H1 (cell line): ENCODE results near the gene CUTC. TPM values are rescaled to one million over a fixed set of nuclear protein-coding genes. Genes with fewer than 3 reads are reported as not detected.

Experiments used
- ASH2L ChIP-seq: fragments of 200-600, 300-600 bp; sonication (generic); IDR thresholded peaks from one replicate; pipeline ENCODE4 v1.7.1; 2017; ENCODE audit warnings: low read length
- BCL11A ChIP-seq, 2 experiments: IDR thresholded peaks; one replicate each; pipeline ENCODE4 v1.6.1; 2011; ENCODE audit warnings: low read depth in 2 of 2, low read length in 2 of 2, mild to moderate bottlenecking in 2 of 2
- CBX5 ChIP-seq: fragments of 300-800, 300-1000 bp; sonication (generic); IDR thresholded peaks from 2 replicates; pipeline ENCODE4 v1.7.1; 2016; ENCODE audit warnings: antibody characterized with exemption, low read length, low read depth
- CBX8 ChIP-seq: fragments of 300-800, 300-1000 bp; sonication (generic); IDR thresholded peaks from 2 replicates; pipeline ENCODE4 v1.7.1; 2016; ENCODE audit warnings: low read depth, low read length, borderline replicate concordance
- CEBPB ChIP-seq: IDR thresholded peaks from 2 replicates; pipeline ENCODE4 v1.6.1; 2012; ENCODE audit warnings: low read depth, low read length
- CREB1 ChIP-seq: IDR thresholded peaks from 2 replicates; pipeline ENCODE4 v1.6.1; 2012; ENCODE audit warnings: inconsistent platforms
- EZH2 ChIP-seq: fragments of 200-600 bp; sonication (generic); IDR thresholded peaks from 2 replicates; pipeline ENCODE4 v1.7.1; 2012; ENCODE audit warnings: low read depth, mild to moderate bottlenecking, moderate library complexity, low read length, inconsistent platforms; ENCODE audit not compliant: severe bottlenecking
- GTF2F1 ChIP-seq: IDR thresholded peaks from 2 replicates; pipeline ENCODE4 v1.6.1; 2012; ENCODE audit warnings: low read depth, low read length, improper control_type of control experiment, borderline replicate concordance
- JUN ChIP-seq: IDR thresholded peaks from 2 replicates; pipeline ENCODE4 v1.6.1; 2011; ENCODE audit warnings: low read depth, mild to moderate bottlenecking, improper control_type of control experiment, low read length
- NRF1 ChIP-seq: IDR thresholded peaks from 2 replicates; pipeline ENCODE4 v1.6.1; 2011; ENCODE audit warnings: mild to moderate bottlenecking, low read depth, low read length, improper control_type of control experiment
- POLR2AphosphoS5 ChIP-seq: IDR thresholded peaks from 2 replicates; pipeline ENCODE4 v1.6.1; 2011; ENCODE audit warnings: low read depth, low read length
- RFX5 ChIP-seq: IDR thresholded peaks from 2 replicates; pipeline ENCODE4 v1.6.1; 2011; ENCODE audit warnings: low read depth, low read length, improper control_type of control experiment, borderline replicate concordance
- SIRT6 ChIP-seq: IDR thresholded peaks from one replicate; pipeline ENCODE4 v1.7.1; 2012; ENCODE audit warnings: low read length, inconsistent platforms
- SIX5 ChIP-seq: IDR thresholded peaks from 2 replicates; pipeline ENCODE4 v1.6.1; 2011; ENCODE audit warnings: mild to moderate bottlenecking, low read depth, low read length
- SP1 ChIP-seq: IDR thresholded peaks from 2 replicates; pipeline ENCODE4 v1.6.1; 2011; ENCODE audit warnings: low read depth, low read length
- TAF7 ChIP-seq: optimal IDR thresholded peaks from 2 replicates; pipeline ENCODE3; 2011; ENCODE audit warnings: low read depth, mild to moderate bottlenecking, inconsistent platforms, low read length, moderate library complexity, borderline replicate concordance
- TEAD4 ChIP-seq: IDR thresholded peaks from 2 replicates; pipeline ENCODE4 v1.6.1; 2012; ENCODE audit warnings: low read depth, low read length, inconsistent platforms, mixed read lengths
- YY1 ChIP-seq: IDR thresholded peaks from 2 replicates; pipeline ENCODE4 v1.6.1; 2011; ENCODE audit warnings: low read depth, mild to moderate bottlenecking, low read length
- polyA plus RNA-seq, 7 experiments: library from polyadenylated mRNA; depleted of rRNA in 3 of 7; stranded (reverse) in 5 of 7; unstranded in 2 of 7; fragments of >200 nt in 5 of 7; fragments of 200-250 nt in 2 of 7; gene quantifications; 1 replicate in 5 of 7; 2 replicates in 1 of 7; 4 replicates in 1 of 7; pipeline versions ENCODE4 v1.2.1 to v1.2.3, GENCODE V29; 2011 to 2013; ENCODE audit warnings: missing spikeins in 2 of 7, mixed read lengths in 2 of 7
- total RNA-seq: library from RNA; stranded (reverse); fragmentation: NEBNext Ultra II Directional; extraction: Animal tissue kit (Norgen Biotek cat#: 25700); gene quantifications from 2 replicates; pipeline ENCODE4 v1.2.1, GENCODE V29; 2021
- TF ChIP-seq, protein P1 (sequence below), 3 experiments: IDR thresholded peaks; 1 replicate in 2 of 3; 2 replicates in 1 of 3; pipeline versions ENCODE4 v1.5.1 to v1.6.1; 2011; ENCODE audit warnings: low read length in 3 of 3, mild to moderate bottlenecking in 3 of 3, inconsistent platforms in 2 of 3, low read depth in 1 of 3, moderate library complexity in 1 of 3; ENCODE audit not compliant: insufficient read depth in 1 of 3; ENCODE audit errors: control extremely low read depth in 1 of 3
- TF ChIP-seq, protein P2 (sequence below): IDR thresholded peaks from 2 replicates; pipeline ENCODE4 v1.6.1; 2011; ENCODE audit warnings: low read depth, mild to moderate bottlenecking, low read length; ENCODE audit not compliant: insufficient read depth
- TF ChIP-seq, protein P3 (sequence below): IDR thresholded peaks from 2 replicates; pipeline ENCODE4 v1.6.1; 2012; ENCODE audit warnings: inconsistent platforms

Gene CUTC
- total and polyA plus RNA-seq, 2 of the 8 experiments (the other 6 are each of a cell fraction or from before 2014, with no cell fraction given): 25.3 to 25.6 TPM

DNA sequence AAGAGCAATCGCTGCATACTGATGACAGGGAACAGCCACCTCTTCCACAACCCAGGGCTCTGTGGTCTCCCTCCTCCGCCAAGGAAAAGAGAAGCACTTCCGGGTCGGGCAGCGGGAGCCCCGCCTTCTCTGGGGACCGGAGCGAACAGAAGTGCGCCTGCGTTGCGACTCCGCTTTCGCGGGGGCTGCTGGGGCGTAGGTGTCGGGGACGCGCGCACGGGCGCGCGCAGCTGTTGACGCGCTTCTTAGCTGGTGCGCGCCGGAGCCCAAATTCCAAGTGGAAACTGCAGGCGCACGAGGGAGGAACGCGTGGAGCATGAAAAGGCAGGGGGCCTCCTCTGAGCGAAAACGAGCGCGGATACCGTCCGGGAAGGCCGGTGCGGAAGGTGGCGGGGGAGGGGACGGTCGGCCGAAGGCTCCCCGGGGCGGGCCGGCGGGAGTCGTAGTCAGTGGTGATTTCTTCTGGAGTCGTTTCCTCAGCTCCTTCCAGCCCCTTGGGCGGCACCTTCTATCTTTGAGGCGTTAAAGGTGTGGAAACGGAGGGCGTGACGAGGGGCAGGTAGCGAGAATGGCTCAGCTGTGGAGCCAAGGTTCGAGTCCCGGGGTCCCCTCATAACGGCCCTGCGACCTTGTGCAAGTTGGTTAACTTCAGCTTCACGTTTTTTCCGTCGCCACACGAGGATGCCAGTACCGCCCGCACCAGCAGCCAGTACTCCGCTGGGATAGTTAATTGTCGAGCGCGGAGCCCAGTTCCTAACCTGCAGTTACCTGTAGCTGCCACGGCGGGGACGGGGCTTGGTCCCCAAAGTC, at the start of gene CUTC, which contains the start of gene COX15 (continued):
- no peak for TF ChIP-seq BCL11A (IDR thresholded peaks at IDR 0.05; ENCODE audit: low read depth in 2 of 2, low read length in 2 of 2)
- TF ChIP-seq CREB1: peak; percentile 64; the same call in 1 of the 2 replicates
- TF ChIP-seq, protein P1, sequence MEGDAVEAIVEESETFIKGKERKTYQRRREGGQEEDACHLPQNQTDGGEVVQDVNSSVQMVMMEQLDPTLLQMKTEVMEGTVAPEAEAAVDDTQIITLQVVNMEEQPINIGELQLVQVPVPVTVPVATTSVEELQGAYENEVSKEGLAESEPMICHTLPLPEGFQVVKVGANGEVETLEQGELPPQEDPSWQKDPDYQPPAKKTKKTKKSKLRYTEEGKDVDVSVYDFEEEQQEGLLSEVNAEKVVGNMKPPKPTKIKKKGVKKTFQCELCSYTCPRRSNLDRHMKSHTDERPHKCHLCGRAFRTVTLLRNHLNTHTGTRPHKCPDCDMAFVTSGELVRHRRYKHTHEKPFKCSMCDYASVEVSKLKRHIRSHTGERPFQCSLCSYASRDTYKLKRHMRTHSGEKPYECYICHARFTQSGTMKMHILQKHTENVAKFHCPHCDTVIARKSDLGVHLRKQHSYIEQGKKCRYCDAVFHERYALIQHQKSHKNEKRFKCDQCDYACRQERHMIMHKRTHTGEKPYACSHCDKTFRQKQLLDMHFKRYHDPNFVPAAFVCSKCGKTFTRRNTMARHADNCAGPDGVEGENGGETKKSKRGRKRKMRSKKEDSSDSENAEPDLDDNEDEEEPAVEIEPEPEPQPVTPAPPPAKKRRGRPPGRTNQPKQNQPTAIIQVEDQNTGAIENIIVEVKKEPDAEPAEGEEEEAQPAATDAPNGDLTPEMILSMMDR (IDR thresholded peaks at IDR 0.05; ENCODE audit: control extremely low read depth in 1 of 3, insufficient read depth in 1 of 3, low read depth in 1 of 3, low read length in 3 of 3): peak; percentile 42 to 60 (median 47); a peak in 3 of 4 replicates
- TF ChIP-seq ASH2L: peak; percentile 99
- TF ChIP-seq, protein P2, sequence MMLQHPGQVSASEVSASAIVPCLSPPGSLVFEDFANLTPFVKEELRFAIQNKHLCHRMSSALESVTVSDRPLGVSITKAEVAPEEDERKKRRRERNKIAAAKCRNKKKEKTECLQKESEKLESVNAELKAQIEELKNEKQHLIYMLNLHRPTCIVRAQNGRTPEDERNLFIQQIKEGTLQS: no peak
- peak; percentile 51; the same call in 1 of the 2 replicates for TF ChIP-seq TEAD4
- no peak for TF ChIP-seq SIRT6
- TF ChIP-seq TAF7: peak; percentile 65
- no peak for TF ChIP-seq RFX5
- no peak for TF ChIP-seq SIX5
- no peak for TF ChIP-seq EZH2
- TF ChIP-seq SP1: no peak
- no peak for TF ChIP-seq CBX8
- TF ChIP-seq CEBPB: no peak
- no peak for TF ChIP-seq GTF2F1
- no peak for TF ChIP-seq CBX5
- TF ChIP-seq, protein P3, sequence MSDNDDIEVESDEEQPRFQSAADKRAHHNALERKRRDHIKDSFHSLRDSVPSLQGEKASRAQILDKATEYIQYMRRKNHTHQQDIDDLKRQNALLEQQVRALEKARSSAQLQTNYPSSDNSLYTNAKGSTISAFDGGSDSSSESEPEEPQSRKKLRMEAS: peak; percentile 23
- 0 out of 2 replicates have a peak, but pooled peaks have one; percentile 30 for TF ChIP-seq YY1
- peak; percentile 72 for TF ChIP-seq POLR2AphosphoS5
- 0 out of 2 replicates have a peak, but pooled peaks have one; percentile 10 for TF ChIP-seq JUN
- TF ChIP-seq NRF1: peak; percentile 67
